ENCODE data around the gene NGEF.

NGEF gene

GRCh38 chr2:232999354-232999753 lies 13.7 kb downstream of the NGEF start:
- DNase-seq (ENCODE audit: low spot score) = no peak

- no peak for DNase-seq (ENCODE audit: low spot score)
Measured at GRCh38 chr2:232998666-232998985, 14.4 kb downstream of the NGEF start.

GRCh38 chr2:232997749-232998665 lies 15.0 kb downstream of the NGEF start:
- no peak for DNase-seq (ENCODE audit: low spot score)

GRCh38 chr2:232994446-232994845 lies 18.6 kb downstream of the NGEF start:
- DNase-seq (ENCODE audit: low spot score) = no peak

GRCh38 chr2:232993231-232993821 lies 19.7 kb downstream of the NGEF start:
- no peak for DNase-seq (ENCODE audit: low spot score)

- no peak for DNase-seq (ENCODE audit: low spot score)
Measured at GRCh38 chr2:232986155-232986554, 26.9 kb downstream of the NGEF start.

- DNase-seq (ENCODE audit: low spot score) = no peak
Measured at GRCh38 chr2:232984451-232985207, 28.4 kb downstream of the NGEF start.

GRCh38 chr2:232983669-232984140 lies 29.4 kb downstream of the NGEF start:
- DNase-seq (ENCODE audit: low spot score) = no peak

- no peak for DNase-seq (ENCODE audit: low spot score)
Measured at GRCh38 chr2:232982926-232983668, 30.0 kb downstream of the NGEF start.

GRCh38 chr2:232981767-232982360 lies 31.2 kb downstream of the NGEF start:
- no peak for DNase-seq (ENCODE audit: low spot score)

GRCh38 chr2:232981356-232981755 lies 31.7 kb downstream of the NGEF start:
- no peak for DNase-seq (ENCODE audit: low spot score)

GRCh38 chr2:232980683-232981082 lies 32.4 kb downstream of the NGEF start:
- no peak for DNase-seq (ENCODE audit: low spot score)

- no peak for DNase-seq (ENCODE audit: low spot score)
Measured at GRCh38 chr2:232979871-232980461, 33.1 kb downstream of the NGEF start.

- no peak for DNase-seq (ENCODE audit: low spot score)
Measured at GRCh38 chr2:232977438-232977971, 35.6 kb downstream of the NGEF start.

GRCh38 chr2:232976666-232977437 lies 36.2 kb downstream of the NGEF start:
- no peak for DNase-seq (ENCODE audit: low spot score)

GRCh38 chr2:232976176-232976575 lies 36.9 kb downstream of the NGEF start:
- DNase-seq (ENCODE audit: low spot score) = no peak

- no peak for DNase-seq (ENCODE audit: low spot score)
Measured at GRCh38 chr2:232974396-232974795, 38.7 kb downstream of the NGEF start.

- no peak for DNase-seq (ENCODE audit: low spot score)
Measured at GRCh38 chr2:232973796-232974195, 39.3 kb downstream of the NGEF start.

GRCh38 chr2:232973011-232973735 lies 39.9 kb downstream of the NGEF start:
- no peak for DNase-seq (ENCODE audit: low spot score)

GRCh38 chr2:232971744-232972143 lies 41.3 kb downstream of the NGEF start:
- DNase-seq (ENCODE audit: low spot score) = no peak

Measured in hematopoietic multipotent progenitor cell treated with erythropoietin and hydrocortisone succinate and interleukin-3 and kit ligand, for 17 days (in vitro differentiated cells).